ENCODE data around the gene CALY. TPM values are rescaled to one million over a fixed set of nuclear protein-coding genes. Genes with fewer than 3 reads are reported as not detected.

CALY gene
- total RNA-seq, 1 experiment from 2014 or later = not detected

DNA sequence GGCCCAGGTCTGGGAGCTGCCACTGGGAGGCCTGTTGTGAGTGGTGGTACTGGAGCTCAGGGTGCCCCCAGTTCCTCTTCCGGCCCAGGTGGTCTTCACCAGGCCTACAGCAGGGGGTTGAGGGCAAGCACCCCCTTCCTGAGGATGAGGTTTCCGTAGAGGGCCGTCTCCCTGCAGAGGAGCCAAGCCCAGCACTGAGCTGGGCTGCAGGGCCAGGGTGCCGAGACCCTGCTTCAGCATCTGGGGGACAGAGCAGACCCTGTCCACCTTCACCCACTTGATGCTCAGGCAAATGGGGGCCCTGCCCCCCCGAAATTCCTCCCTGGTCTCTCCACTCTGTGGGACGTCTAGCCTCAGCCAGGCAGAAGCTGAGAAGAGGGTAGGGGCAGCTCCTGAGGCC lies 18.6 kb upstream of the CALY start:
- no peaks in the 10 kb centered on the region for H3K36me3 ChIP-seq (ENCODE audit: insufficient read depth, low read length, poor library complexity, severe bottlenecking)
- H3K4me3 ChIP-seq (ENCODE audit: low read depth, low read length, poor library complexity, severe bottlenecking) = no peak overlapping the region
- intact Hi-C loops (cut with micrococcal nuclease; ENCODE audit: unreplicated experiment) = no loop called here
- TF ChIP-seq, protein P1, sequence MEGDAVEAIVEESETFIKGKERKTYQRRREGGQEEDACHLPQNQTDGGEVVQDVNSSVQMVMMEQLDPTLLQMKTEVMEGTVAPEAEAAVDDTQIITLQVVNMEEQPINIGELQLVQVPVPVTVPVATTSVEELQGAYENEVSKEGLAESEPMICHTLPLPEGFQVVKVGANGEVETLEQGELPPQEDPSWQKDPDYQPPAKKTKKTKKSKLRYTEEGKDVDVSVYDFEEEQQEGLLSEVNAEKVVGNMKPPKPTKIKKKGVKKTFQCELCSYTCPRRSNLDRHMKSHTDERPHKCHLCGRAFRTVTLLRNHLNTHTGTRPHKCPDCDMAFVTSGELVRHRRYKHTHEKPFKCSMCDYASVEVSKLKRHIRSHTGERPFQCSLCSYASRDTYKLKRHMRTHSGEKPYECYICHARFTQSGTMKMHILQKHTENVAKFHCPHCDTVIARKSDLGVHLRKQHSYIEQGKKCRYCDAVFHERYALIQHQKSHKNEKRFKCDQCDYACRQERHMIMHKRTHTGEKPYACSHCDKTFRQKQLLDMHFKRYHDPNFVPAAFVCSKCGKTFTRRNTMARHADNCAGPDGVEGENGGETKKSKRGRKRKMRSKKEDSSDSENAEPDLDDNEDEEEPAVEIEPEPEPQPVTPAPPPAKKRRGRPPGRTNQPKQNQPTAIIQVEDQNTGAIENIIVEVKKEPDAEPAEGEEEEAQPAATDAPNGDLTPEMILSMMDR (conservative IDR thresholded peaks at IDR 0.05; ENCODE audit: low read depth, low read length) = no peak
- TF ChIP-seq EZH2 (IDR thresholded peaks at IDR 0.05; ENCODE audit: borderline replicate concordance, low read depth, low read length, poor library complexity, severe bottlenecking) = no peak
- BruUV-seq (replicated peaks) = no TSS peak
- no peaks in the 10 kb centered on the region for H3K9me3 ChIP-seq (ENCODE audit: low read depth, low read length, poor library complexity, severe bottlenecking)
- H3K27me3 ChIP-seq (replicated peaks; ENCODE audit: insufficient read depth, low read depth, low read length, poor library complexity) = no peaks in the 10 kb centered on the region
- CTCF ChIA-PET = no interaction called here
- no peak for DNase-seq (ENCODE audit: low spot score)
- H3K4me1 ChIP-seq (ENCODE audit: insufficient read depth, low read length, poor library complexity, severe bottlenecking) = no peaks in the 10 kb centered on the region
- H3K27ac ChIP-seq (ENCODE audit: low read depth, low read length, poor library complexity, severe bottlenecking) = no peak overlapping the region
- POLR2A ChIA-PET (ENCODE audit: low non-redundant PET) = no interaction called here

DNA sequence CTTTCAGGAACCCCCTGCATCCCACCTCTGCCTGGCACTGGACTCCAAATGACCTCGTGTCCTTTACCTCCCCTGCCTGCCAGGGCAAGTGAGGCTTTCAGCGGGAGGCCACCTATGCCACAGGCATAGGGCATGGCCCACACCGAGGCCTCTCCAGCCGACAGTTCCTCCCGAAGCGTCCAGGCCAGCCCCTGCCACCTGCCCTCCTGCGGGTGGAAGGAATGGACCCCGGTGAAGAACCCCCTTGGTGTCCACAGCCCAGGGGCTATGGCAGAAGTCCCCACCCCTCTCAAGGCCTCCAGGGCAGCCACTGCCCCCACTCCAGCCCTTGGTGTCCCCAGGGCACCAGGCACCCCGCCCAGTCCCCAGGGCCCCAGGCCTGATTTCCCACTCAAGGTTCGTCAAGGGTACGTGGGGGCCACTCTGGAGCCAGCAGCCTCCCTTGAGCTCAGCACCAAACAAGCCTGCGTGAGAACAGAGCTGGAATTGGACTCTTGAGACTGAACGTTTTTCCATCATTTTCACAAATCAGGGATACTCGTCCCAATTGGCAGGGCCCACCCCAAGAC lies 18.1 kb upstream of the CALY start:
- Histone ChIP-seq H3K36me3 (ENCODE audit: insufficient read depth, low read length, poor library complexity, severe bottlenecking) (no peaks in the 10 kb centered on the region), H3K4me3 (ENCODE audit: low read depth, low read length, poor library complexity, severe bottlenecking) (no peak overlapping the region), H3K27ac (ENCODE audit: low read depth, low read length, poor library complexity, severe bottlenecking) (no peak overlapping the region), H3K27me3 (replicated peaks; ENCODE audit: insufficient read depth, low read depth, low read length, poor library complexity) (no peaks in the 10 kb centered on the region), H3K4me1 (ENCODE audit: insufficient read depth, low read length, poor library complexity, severe bottlenecking) (no peaks in the 10 kb centered on the region), H3K9me3 (ENCODE audit: low read depth, low read length, poor library complexity, severe bottlenecking) (no peaks in the 10 kb centered on the region)
- intact Hi-C loops (cut with micrococcal nuclease; ENCODE audit: unreplicated experiment) = no loop called here
- TF ChIP-seq EZH2 (IDR thresholded peaks at IDR 0.05; ENCODE audit: borderline replicate concordance, low read depth, low read length, poor library complexity, severe bottlenecking) = no peak
- TF ChIP-seq, protein P1 (conservative IDR thresholded peaks at IDR 0.05; ENCODE audit: low read depth, low read length) = no peak
- no TSS peak for BruUV-seq (replicated peaks)
- CTCF ChIA-PET = no interaction called here
- POLR2A ChIA-PET (ENCODE audit: low non-redundant PET) = no interaction called here
- DNase-seq (ENCODE audit: low spot score) = no peak

DNA sequence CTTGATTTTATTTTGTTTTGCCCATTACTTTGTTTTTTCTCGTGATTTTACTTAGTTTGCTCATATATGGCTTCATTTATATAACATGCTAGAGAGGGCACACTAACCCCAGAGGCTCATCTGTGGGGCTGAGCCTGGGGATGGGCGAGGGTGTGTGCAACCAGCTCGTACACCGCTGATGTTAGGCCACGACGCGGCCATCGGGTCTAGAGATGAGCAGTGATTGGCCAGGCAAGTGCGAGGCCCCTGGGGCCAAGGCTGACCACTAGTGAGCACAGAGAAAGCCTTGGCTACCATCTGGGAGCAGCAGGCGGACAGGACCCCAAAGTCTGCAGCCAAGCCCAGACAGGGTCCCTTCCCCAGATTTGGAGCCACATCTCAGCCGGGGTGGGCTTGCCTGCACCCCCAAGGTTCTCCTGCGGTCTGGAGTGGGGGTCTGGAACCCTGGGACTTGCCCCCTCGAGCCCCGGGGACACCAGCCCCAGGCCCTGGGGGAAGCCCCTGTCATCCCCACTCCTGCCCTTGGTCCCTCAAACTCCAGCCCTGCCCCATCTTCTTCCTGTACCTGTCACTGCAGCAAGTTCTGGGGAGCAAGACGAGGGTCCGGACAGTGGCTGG lies 17.4 kb upstream of the CALY start:
- H3K27ac ChIP-seq (ENCODE audit: low read depth, low read length, poor library complexity, severe bottlenecking) = no peak overlapping the region
- H3K4me1 ChIP-seq (ENCODE audit: insufficient read depth, low read length, poor library complexity, severe bottlenecking) = no peaks in the 10 kb centered on the region
- TF ChIP-seq, protein P1 (conservative IDR thresholded peaks at IDR 0.05; ENCODE audit: low read depth, low read length) = no peak
- no peak for TF ChIP-seq EZH2 (IDR thresholded peaks at IDR 0.05; ENCODE audit: borderline replicate concordance, low read depth, low read length, poor library complexity, severe bottlenecking)
- no peaks in the 10 kb centered on the region for H3K27me3 ChIP-seq (replicated peaks; ENCODE audit: insufficient read depth, low read depth, low read length, poor library complexity)
- CTCF ChIA-PET = no interaction called here
- no peaks in the 10 kb centered on the region for H3K36me3 ChIP-seq (ENCODE audit: insufficient read depth, low read length, poor library complexity, severe bottlenecking)
- no peak overlapping the region for H3K4me3 ChIP-seq (ENCODE audit: low read depth, low read length, poor library complexity, severe bottlenecking)
- H3K9me3 ChIP-seq (ENCODE audit: low read depth, low read length, poor library complexity, severe bottlenecking) = no peaks in the 10 kb centered on the region
- BruUV-seq (replicated peaks) = no TSS peak
- no peak for DNase-seq (ENCODE audit: low spot score)
- POLR2A ChIA-PET (ENCODE audit: low non-redundant PET) = no interaction called here
- intact Hi-C loops (cut with micrococcal nuclease; ENCODE audit: unreplicated experiment) = no loop called here
